Left lobe of liver (tissue), 2 donors: Measurements from ENCODE around the gene ARL4A. TPM values are rescaled to one million over a fixed set of nuclear protein-coding genes. Genes with fewer than 3 reads are reported as not detected.
A peak's percentile ranks its signal among the peaks of the same experiment; 100 is the strongest.

Experiments used
- ATAC-seq: fragments of 200-7000 bp; cut with Tn5 transposase; one replicate; pipeline ENCODE4 v1.9.1; 2020; ENCODE audit warnings: mild to moderate bottlenecking, moderate library complexity
- DNase-seq: peaks from one replicate; pipeline ENCODE4 v3.0.0-alpha.2; 2020; ENCODE audit warnings: low spot score
- total RNA-seq: library from RNA; stranded (reverse); gene quantifications from one replicate; pipeline ENCODE4 v1.2.1, GENCODE V29; 2021
- donor health status: DM: no; HTN: no; CAD: no; lungs with moderate emphysema.
- donor health status: DM: no; HTN: yes; CAD: no.

Gene ARL4A
- total RNA-seq, 1 donor from 2014 or later, result 5.8 TPM

- no peak for DNase-seq
- ATAC-seq, result no peak
Measured at GRCh38 chr7:12722636-12723605, 35.5 kb downstream of the ARL4A start.

GRCh38 chr7:12725575-12726316 is 38.3 kb downstream of the ARL4A start:
- no peak for DNase-seq
- ATAC-seq, result no peak

GRCh38 chr7:12726908-12727307 is 39.5 kb downstream of the ARL4A start:
- no peak for ATAC-seq
- no peak for DNase-seq

- ATAC-seq (no peak), DNase-seq (no peak)
Measured at GRCh38 chr7:12727455-12728191, 40.2 kb downstream of the ARL4A start.

GRCh38 chr7:12728192-12728538 is 40.7 kb downstream of the ARL4A start:
- DNase-seq (no peak), ATAC-seq (no peak)

- peak; percentile 75 for ATAC-seq
Measured at GRCh38 chr7:12729112-12729511, 41.7 kb downstream of the ARL4A start.

GRCh38 chr7:12730523-12730922 is 43.1 kb downstream of the ARL4A start:
- no peak for DNase-seq
- no peak for ATAC-seq

More at GRCh38 chr7:12729112-12729511, 41.7 kb downstream of the ARL4A start:
- DNase-seq, result peak; percentile 67

GRCh38 chr7:12731214-12731656 is 43.8 kb downstream of the ARL4A start:
- peak; percentile 55 for ATAC-seq
- no peak for DNase-seq

- ATAC-seq, result no peak
Measured at GRCh38 chr7:12731775-12732174, 44.3 kb downstream of the ARL4A start.

GRCh38 chr7:12732428-12732827 is 45.0 kb downstream of the ARL4A start:
- ATAC-seq, result no peak
- no peak for DNase-seq

More at GRCh38 chr7:12731775-12732174, 44.3 kb downstream of the ARL4A start:
- DNase-seq, result no peak

- DNase-seq (no peak), ATAC-seq (no peak)
Measured at GRCh38 chr7:12735923-12736322, 48.5 kb downstream of the ARL4A start.

- DNase-seq, result no peak
- peak; percentile 62 for ATAC-seq
Measured at GRCh38 chr7:12737373-12737772, 49.9 kb downstream of the ARL4A start.

- no peak for ATAC-seq
- no peak for DNase-seq
Measured at GRCh38 chr7:12737836-12738235, 50.4 kb downstream of the ARL4A start.

- DNase-seq (no peak), ATAC-seq (no peak)
Measured at GRCh38 chr7:12738665-12739064, 51.2 kb downstream of the ARL4A start.

Other genes with a start within 250 kb of the ARL4A start
- gene SCIN, start 116.9 kb upstream of the ARL4A start, total RNA-seq, result 0.30 TPM